SK-N-SH (cell line): ENCODE results near the gene PDLIM5. TPM values are rescaled to one million over a fixed set of nuclear protein-coding genes. Genes with fewer than 3 reads are reported as not detected.

Experiments
- CTCF ChIA-PET: fragments of 300-600, 350-600 bp; formaldehyde crosslinking; extraction: SDS; loops from one replicate; lab custom pipeline; 2021; lab: Yijun Ruan, JAX
- POLR2A ChIA-PET: fragments of 350-600 bp; sonication (Branson Sonifier 250); formaldehyde crosslinking; extraction: SDS; loops from one replicate; lab custom pipeline; 2020; ENCODE audit warnings: antibody characterized with exemption, inconsistent platforms; lab: Yijun Ruan, JAX
- DNase-seq: peaks from one replicate; pipeline ENCODE4 v3.0.0; 2012
- H2AFZ ChIP-seq: fragments of 200-600 bp; sonication (generic); 2 replicates; pipeline ENCODE4 v1.8.1; 2016; ENCODE audit warnings: antibody characterized with exemption, mild to moderate bottlenecking, low read depth
- H3F3A ChIP-seq: fragments of 200-600 bp; sonication (generic); replicated peaks from 2 replicates; pipeline ENCODE3; 2016; ENCODE audit warnings: antibody characterized with exemption, mild to moderate bottlenecking; ENCODE audit not compliant: insufficient read depth
- H3K27ac ChIP-seq, 2 experiments: fragments of 200-500 bp in 1 of 2; fragments of 200-600 bp in 1 of 2; sonication (Bioruptor generic) in 1 of 2; sonication (generic), shearing (Covaris generic) in 1 of 2; 2 replicates each; pipeline versions ENCODE4 v1.5.1 to v1.6.1; 2014 to 2016; ENCODE audit warnings: low read depth in 2 of 2, inconsistent platforms in 1 of 2, low read length in 1 of 2, mild to moderate bottlenecking in 1 of 2, mixed read lengths in 1 of 2
- H3K27me3 ChIP-seq: fragments of 200-600 bp; sonication (generic), shearing (Covaris generic); 2 replicates; pipeline ENCODE4 v1.6.1; 2016; ENCODE audit warnings: mixed run types; ENCODE audit not compliant: insufficient read depth
- H3K36me3 ChIP-seq, 2 experiments: fragments of 200-500 bp in 1 of 2; fragments of 200-600 bp in 1 of 2; sonication (Bioruptor generic) in 1 of 2; sonication (generic) in 1 of 2; replicated peaks in 1 of 2; 2 replicates each; pipeline versions ENCODE3 to v1.5.1; 2014 to 2016; ENCODE audit warnings: low read length in 1 of 2, mild to moderate bottlenecking in 1 of 2; ENCODE audit not compliant: insufficient read depth in 2 of 2, control insufficient read depth in 1 of 2
- H3K4me1 ChIP-seq, 2 experiments: fragments of 200-500 bp in 1 of 2; fragments of 200-600 bp in 1 of 2; sonication (Bioruptor generic) in 1 of 2; sonication (generic), shearing (Covaris generic) in 1 of 2; 2 replicates each; pipeline versions ENCODE4 v1.5.1 to v1.6.1; 2014 to 2016; ENCODE audit warnings: low read depth in 1 of 2, low read length in 1 of 2, mixed run types in 1 of 2; ENCODE audit not compliant: insufficient read depth in 2 of 2, control insufficient read depth in 1 of 2
- H3K4me2 ChIP-seq: fragments of 200-600 bp; sonication (generic), shearing (Covaris generic); 2 replicates; pipeline ENCODE4 v1.6.1; 2017; ENCODE audit warnings: mixed run types
- H3K4me3 ChIP-seq, 2 experiments: fragments of 200-500 bp in 1 of 2; fragments of 200-600 bp in 1 of 2; sonication (Bioruptor generic) in 1 of 2; sonication (generic), shearing (Covaris generic) in 1 of 2; 2 replicates each; pipeline versions ENCODE4 v1.5.1 to v1.8.1; 2014 to 2016; ENCODE audit warnings: low read depth in 2 of 2, inconsistent platforms in 1 of 2, low read length in 1 of 2, mild to moderate bottlenecking in 1 of 2, mixed read lengths in 1 of 2, moderate library complexity in 1 of 2
- H3K79me2 ChIP-seq: fragments of 200-600 bp; sonication (generic); 2 replicates; pipeline ENCODE4 v1.8.1; 2017; ENCODE audit warnings: mild to moderate bottlenecking; ENCODE audit not compliant: insufficient read depth
- H3K9ac ChIP-seq: fragments of 200-600 bp; sonication (generic); 2 replicates; pipeline ENCODE4 v1.6.1; 2017; ENCODE audit warnings: mixed run types
- H3K9me2 ChIP-seq: fragments of 200-600 bp; sonication (generic); 2 replicates; pipeline ENCODE4 v1.6.1; 2017; ENCODE audit warnings: mixed run types
- H3K9me3 ChIP-seq: fragments of 200-600 bp; sonication (generic); 2 replicates; pipeline ENCODE4 v1.6.1; 2017; ENCODE audit warnings: mixed run types, mild to moderate bottlenecking, moderate library complexity
- H4K20me1 ChIP-seq: fragments of 200-600 bp; sonication (generic); 2 replicates; pipeline ENCODE4 v1.6.1; 2017; ENCODE audit warnings: mild to moderate bottlenecking, mixed run types; ENCODE audit not compliant: insufficient read depth
- CHD2 ChIP-seq: fragments of 150-350 bp; IDR thresholded peaks from 2 replicates; pipeline ENCODE4 v1.6.1; 2018; ENCODE audit warnings: low read length; ENCODE audit not compliant: partially characterized antibody
- CTCF ChIP-seq: fragments of 200-600 bp; sonication (generic); IDR thresholded peaks from 2 replicates; pipeline ENCODE4 v1.6.1; 2017; ENCODE audit warnings: antibody characterized with exemption, mild to moderate bottlenecking, moderate library complexity
- ELF1 ChIP-seq: IDR thresholded peaks from 2 replicates; pipeline ENCODE4 v1.4.0; 2012
- EP300 ChIP-seq, 2 experiments: IDR thresholded peaks; 2 replicates each; pipeline versions ENCODE4 v1.4.0 to v1.6.1; 2012; ENCODE audit warnings: borderline replicate concordance in 1 of 2, low read depth in 1 of 2, low read length in 1 of 2
- EZH2phosphoT487 ChIP-seq: fragments of 200-600 bp; sonication (generic); IDR thresholded peaks from 2 replicates; pipeline ENCODE4 v1.6.1; 2017; ENCODE audit warnings: low read depth, mixed run types, mild to moderate bottlenecking, antibody characterized with exemption, moderate library complexity, borderline replicate concordance
- FOSL2 ChIP-seq: IDR thresholded peaks from 2 replicates; pipeline ENCODE4 v1.4.0; 2012; ENCODE audit warnings: low read depth, mild to moderate bottlenecking, moderate library complexity, borderline replicate concordance
- FOXJ3 ChIP-seq: sonication (generic); formaldehyde crosslinking; IDR thresholded peaks from 2 replicates; pipeline ENCODE4 v1.5.1; 2020; ENCODE audit warnings: mild to moderate bottlenecking, missing genetic modification reagents
- GABPA ChIP-seq: IDR thresholded peaks from 2 replicates; pipeline ENCODE4 v1.4.0; 2012; ENCODE audit warnings: low read depth, mild to moderate bottlenecking
- GATA2 ChIP-seq: sonication (generic); formaldehyde crosslinking; IDR thresholded peaks from 2 replicates; pipeline ENCODE4 v1.5.0; 2020; ENCODE audit warnings: mild to moderate bottlenecking, missing genetic modification reagents
- IRF3 ChIP-seq: fragments of 150-350 bp; IDR thresholded peaks from 2 replicates; pipeline ENCODE4 v1.6.1; 2016; ENCODE audit warnings: mild to moderate bottlenecking, low read depth, low read length
- JUND ChIP-seq: IDR thresholded peaks from 2 replicates; pipeline ENCODE4 v1.4.0; 2012
- MEF2A ChIP-seq: IDR thresholded peaks from 2 replicates; pipeline ENCODE4 v1.4.0; 2012; ENCODE audit warnings: low read depth, borderline replicate concordance
- NRF1 ChIP-seq: IDR thresholded peaks from 2 replicates; pipeline ENCODE4 v1.6.1; 2012; ENCODE audit warnings: low read depth, mild to moderate bottlenecking, low read length
- POLR2AphosphoS5 ChIP-seq: IDR thresholded peaks from 2 replicates; pipeline ENCODE4 v1.6.1; 2012; ENCODE audit warnings: low read depth, low read length
- RAD21 ChIP-seq: IDR thresholded peaks from 2 replicates; pipeline ENCODE4 v1.6.1; 2012; ENCODE audit warnings: mild to moderate bottlenecking, low read length
- RCOR1 ChIP-seq: fragments of 150-350 bp; IDR thresholded peaks from 2 replicates; pipeline ENCODE4 v1.6.1; 2017; ENCODE audit warnings: antibody characterized with exemption, low read length
- RFX5 ChIP-seq: IDR thresholded peaks from 2 replicates; pipeline ENCODE4 v1.6.1; 2012; ENCODE audit warnings: mild to moderate bottlenecking, improper control_type of control experiment, low read length
- TAF1 ChIP-seq: IDR thresholded peaks from 2 replicates; pipeline ENCODE4 v1.6.1; 2012; ENCODE audit warnings: low read depth, mild to moderate bottlenecking, low read length, moderate library complexity, borderline replicate concordance
- TCF12 ChIP-seq: IDR thresholded peaks from 2 replicates; pipeline ENCODE4 v1.4.0; 2012
- USF2 ChIP-seq: fragments of 150-350 bp; IDR thresholded peaks from 2 replicates; pipeline ENCODE4 v1.6.1; 2017; ENCODE audit warnings: antibody characterized with exemption, low read length, low read depth, borderline replicate concordance
- ZBTB33 ChIP-seq: IDR thresholded peaks from 2 replicates; pipeline ENCODE4 v1.4.0; 2012; ENCODE audit warnings: low read depth, borderline replicate concordance
- WGBS: methylation state at CpG from one replicate; pipeline ENCODE4 v1.1.6; 2017; ENCODE audit warnings: low lambda C conversion rate; 5-methylcytosine and 5-hydroxymethylcytosine counted together
- polyA plus RNA-seq, 3 experiments: library from polyadenylated mRNA; depleted of rRNA; stranded (reverse); fragments of >200 nt; gene quantifications; 2 replicates each; pipeline ENCODE4 v1.2.3, GENCODE V29; 2012

The PDLIM5 gene
- polyA plus RNA-seq, 1 of the 3 experiments (the other 2 are of a cell fraction): 36.7 TPM

GRCh38 chr4:94669672-94670664 lies 218.2 kb downstream of the PDLIM5 start:
- no peak for DNase-seq
- Histone ChIP-seq H3K4me2 (no peak overlapping the region), H3K9me3 (no peaks in the 10 kb centered on the region), H3K9me2 (no peaks in the 10 kb centered on the region), H3K36me3 (peaks cover 0 to 39% of the 10 kb centered on the region in 2 experiments), H3K4me3 (no peak overlapping the region), H3K4me1 (no peaks in the 10 kb centered on the region; a peak in 1 of 4 replicates), H3F3A (peaks cover 13% of the 10 kb centered on the region), H2AFZ (no peak overlapping the region), H4K20me1 (no peaks in the 10 kb centered on the region), H3K27ac (no peak overlapping the region), H3K9ac (no peak overlapping the region), H3K79me2 (no peaks in the 10 kb centered on the region), H3K27me3 (no peaks in the 10 kb centered on the region)
- WGBS: 79% methylated on average over 6 of the region's 6 CpGs
- ChIA-PET CTCF (interaction anchor here (1.0 kb wide), 1 partner anchor 141 kb away, joined by 3 read pairs; no protein-coding TSS in a partner anchor), POLR2A (no interaction called here)
- TF ChIP-seq NRF1: no peak
- TF ChIP-seq IRF3: no peak
- TF ChIP-seq FOSL2: no peak
- TF ChIP-seq MEF2A: no peak
- no peak for TF ChIP-seq EP300 (IDR thresholded peaks at IDR 0.05; ENCODE audit: borderline replicate concordance in 1 of 2, low read depth in 1 of 2, low read length in 1 of 2)
- TF ChIP-seq ELF1: no peak
- TF ChIP-seq JUND: no peak
- no peak for TF ChIP-seq TAF1
- no peak for TF ChIP-seq FOXJ3 (CRISPR knock-in tag)
- TF ChIP-seq POLR2AphosphoS5: no peak
- no peak for TF ChIP-seq EZH2phosphoT487
- TF ChIP-seq RCOR1: no peak
- TF ChIP-seq GABPA: no peak
- no peak for TF ChIP-seq TCF12

- H3K27me3 ChIP-seq: no peaks in the 10 kb centered on the region
- no peaks in the 10 kb centered on the region for H3K9me2 ChIP-seq
- H3K9ac ChIP-seq: no peak overlapping the region
- H3K36me3 ChIP-seq: peaks cover 0 to 32% of the 10 kb centered on the region in 2 experiments
- H2AFZ ChIP-seq: no peak overlapping the region
- no peak overlapping the region for H3K4me3 ChIP-seq
- no peaks in the 10 kb centered on the region for H3K79me2 ChIP-seq
- no peaks in the 10 kb centered on the region; a peak in 1 of 4 replicates for H3K4me1 ChIP-seq
- H3K4me2 ChIP-seq: no peak overlapping the region
- 81% methylated on average over 5 of the region's 5 CpGs for WGBS
- DNase-seq: no peak
- no peaks in the 10 kb centered on the region for H4K20me1 ChIP-seq
- H3K27ac ChIP-seq: no peak overlapping the region
- peaks cover 13% of the 10 kb centered on the region for H3F3A ChIP-seq
- POLR2A ChIA-PET: no interaction called here
- CTCF ChIA-PET: interaction anchor here (0.6 kb wide), 1 partner anchor 1391 kb away, joined by 3 read pairs; no protein-coding TSS in a partner anchor
- no peaks in the 10 kb centered on the region for H3K9me3 ChIP-seq
- no peak for TF ChIP-seq POLR2AphosphoS5
- no peak for TF ChIP-seq USF2
- TF ChIP-seq NRF1: no peak
- TF ChIP-seq RCOR1: no peak
- no peak for TF ChIP-seq GATA2 (CRISPR knock-in tag)
- TF ChIP-seq ELF1: no peak
- TF ChIP-seq RAD21: no peak
- no peak for TF ChIP-seq CTCF
- TF ChIP-seq ZBTB33: no peak
- no peak for TF ChIP-seq MEF2A
- no peak for TF ChIP-seq RFX5
- no peak for TF ChIP-seq CHD2
- TF ChIP-seq GABPA: no peak
- no peak for TF ChIP-seq TCF12
- no peak for TF ChIP-seq JUND
Measured at GRCh38 chr4:94671113-94671512, 219.4 kb downstream of the PDLIM5 start.
